BLaER1 (cell line): Measurements from ENCODE around the gene PODXL2.

Experiments
- H3K27ac ChIP-seq: shearing (Covaris generic); formaldehyde crosslinking; 2 replicates; pipeline ENCODE4 v1.8.1; 2022
- H3K27me3 ChIP-seq: shearing (Covaris generic); formaldehyde crosslinking; 2 replicates; pipeline ENCODE4 v1.8.1; 2022
- H3K36me3 ChIP-seq: shearing (Covaris generic); formaldehyde crosslinking; 2 replicates; pipeline ENCODE4 v1.8.1; 2022
- H3K4me1 ChIP-seq: shearing (Covaris generic); formaldehyde crosslinking; 2 replicates; pipeline ENCODE4 v1.8.1; 2022
- H3K4me2 ChIP-seq: shearing (Covaris generic); formaldehyde crosslinking; 2 replicates; pipeline ENCODE4 v1.8.1; 2022
- H3K4me3 ChIP-seq: shearing (Covaris generic); formaldehyde crosslinking; 2 replicates; pipeline ENCODE4 v1.8.1; 2022
- H3K9ac ChIP-seq: shearing (Covaris generic); formaldehyde crosslinking; 2 replicates; pipeline ENCODE4 v1.8.1; 2022
- H3K9me3 ChIP-seq: shearing (Covaris generic); formaldehyde crosslinking; 2 replicates; pipeline ENCODE4 v1.8.1; 2022
- H4K20me1 ChIP-seq: shearing (Covaris generic); formaldehyde crosslinking; 2 replicates; pipeline ENCODE4 v1.8.1; 2022
- Cebpa-rat ChIP-seq: shearing (Covaris generic); IDR thresholded peaks from 2 replicates; pipeline ENCODE4 v1.8.1; 2022

Gene PODXL2

GRCh38 chr3:127711021-127711695 lies 82.2 kb downstream of the PODXL2 start:
- Histone ChIP-seq H3K9me3 (no peaks in the 10 kb centered on the region), H3K9ac (no peak overlapping the region), H3K27ac (no peak overlapping the region), H4K20me1 (no peaks in the 10 kb centered on the region), H3K36me3 (no peaks in the 10 kb centered on the region), H3K27me3 (no peaks in the 10 kb centered on the region), H3K4me3 (no peak overlapping the region), H3K4me1 (peaks cover 18% of the 10 kb centered on the region), H3K4me2 (peak overlapping the region; percentile 56)
- TF ChIP-seq Cebpa-rat = no peak

- H3K9ac ChIP-seq = no peak overlapping the region
- TF ChIP-seq Cebpa-rat = no peak
- H4K20me1 ChIP-seq = no peaks in the 10 kb centered on the region
- no peak overlapping the region for H3K4me3 ChIP-seq
- H3K36me3 ChIP-seq = no peaks in the 10 kb centered on the region
- no peaks in the 10 kb centered on the region for H3K9me3 ChIP-seq
- H3K4me1 ChIP-seq = peaks cover 18% of the 10 kb centered on the region
- no peak overlapping the region for H3K27ac ChIP-seq
- H3K4me2 ChIP-seq = no peak overlapping the region
- H3K27me3 ChIP-seq = no peaks in the 10 kb centered on the region
Observed at GRCh38 chr3:127711896-127712295, 82.9 kb downstream of the PODXL2 start.

GRCh38 chr3:127712461-127712860 lies 83.5 kb downstream of the PODXL2 start:
- Histone ChIP-seq H3K9ac (no peak overlapping the region), H3K4me3 (no peak overlapping the region), H3K27ac (no peak overlapping the region), H3K27me3 (no peaks in the 10 kb centered on the region), H4K20me1 (no peaks in the 10 kb centered on the region), H3K4me1 (peaks cover 18% of the 10 kb centered on the region), H3K36me3 (no peaks in the 10 kb centered on the region), H3K4me2 (no peak overlapping the region), H3K9me3 (no peaks in the 10 kb centered on the region)
- TF ChIP-seq Cebpa-rat = no peak

- H3K4me1 ChIP-seq = peaks cover 18% of the 10 kb centered on the region
- no peaks in the 10 kb centered on the region for H4K20me1 ChIP-seq
- no peak overlapping the region for H3K4me3 ChIP-seq
- no peaks in the 10 kb centered on the region for H3K36me3 ChIP-seq
- no peaks in the 10 kb centered on the region for H3K27me3 ChIP-seq
- no peaks in the 10 kb centered on the region for H3K9me3 ChIP-seq
- no peak for TF ChIP-seq Cebpa-rat
- no peak overlapping the region for H3K4me2 ChIP-seq
- no peak overlapping the region for H3K27ac ChIP-seq
- no peak overlapping the region for H3K9ac ChIP-seq
Observed at GRCh38 chr3:127712881-127713771, 84.1 kb downstream of the PODXL2 start.

- no peaks in the 10 kb centered on the region for H3K9me3 ChIP-seq
- no peak overlapping the region for H3K27ac ChIP-seq
- no peak for TF ChIP-seq Cebpa-rat
- no peak overlapping the region for H3K9ac ChIP-seq
- H3K27me3 ChIP-seq = no peaks in the 10 kb centered on the region
- no peak overlapping the region for H3K4me3 ChIP-seq
- H3K36me3 ChIP-seq = no peaks in the 10 kb centered on the region
- H4K20me1 ChIP-seq = no peaks in the 10 kb centered on the region
- H3K4me2 ChIP-seq = no peak overlapping the region
- peaks cover 18% of the 10 kb centered on the region for H3K4me1 ChIP-seq
Observed at GRCh38 chr3:127714125-127714571, 85.2 kb downstream of the PODXL2 start.

- no peak overlapping the region for H3K4me3 ChIP-seq
- no peaks in the 10 kb centered on the region for H3K27me3 ChIP-seq
- H3K4me1 ChIP-seq = peaks cover 18% of the 10 kb centered on the region
- no peak overlapping the region; the same call in 1 of the 2 replicates for H3K4me2 ChIP-seq
- TF ChIP-seq Cebpa-rat = no peak
- H3K9me3 ChIP-seq = no peaks in the 10 kb centered on the region
- no peak overlapping the region for H3K27ac ChIP-seq
- no peaks in the 10 kb centered on the region for H4K20me1 ChIP-seq
- H3K36me3 ChIP-seq = no peaks in the 10 kb centered on the region
- H3K9ac ChIP-seq = no peak overlapping the region
Observed at GRCh38 chr3:127714866-127715265, 85.9 kb downstream of the PODXL2 start.

GRCh38 chr3:127715532-127715931 lies 86.5 kb downstream of the PODXL2 start:
- H3K9ac ChIP-seq = no peak overlapping the region
- H3K36me3 ChIP-seq = no peaks in the 10 kb centered on the region
- H3K4me1 ChIP-seq = peaks cover 16% of the 10 kb centered on the region
- no peak overlapping the region for H3K4me3 ChIP-seq
- H3K27ac ChIP-seq = no peak overlapping the region
- TF ChIP-seq Cebpa-rat = no peak
- H3K4me2 ChIP-seq = peak overlapping the region; percentile 13
- H3K27me3 ChIP-seq = no peaks in the 10 kb centered on the region
- no peaks in the 10 kb centered on the region for H4K20me1 ChIP-seq
- H3K9me3 ChIP-seq = no peaks in the 10 kb centered on the region

GRCh38 chr3:127716384-127716783 lies 87.4 kb downstream of the PODXL2 start:
- H3K4me2 ChIP-seq = no peak overlapping the region
- H3K9ac ChIP-seq = no peak overlapping the region
- no peaks in the 10 kb centered on the region for H4K20me1 ChIP-seq
- peaks cover 9% of the 10 kb centered on the region; the same call in 1 of the 2 replicates for H3K4me1 ChIP-seq
- H3K9me3 ChIP-seq = no peaks in the 10 kb centered on the region
- H3K36me3 ChIP-seq = no peaks in the 10 kb centered on the region
- no peak for TF ChIP-seq Cebpa-rat
- no peak overlapping the region for H3K4me3 ChIP-seq
- no peak overlapping the region for H3K27ac ChIP-seq
- no peaks in the 10 kb centered on the region for H3K27me3 ChIP-seq

GRCh38 chr3:127717357-127718244 lies 88.6 kb downstream of the PODXL2 start:
- H3K4me3 ChIP-seq = no peak overlapping the region
- peaks cover 9% of the 10 kb centered on the region; the same call in 1 of the 2 replicates for H3K4me1 ChIP-seq
- no peaks in the 10 kb centered on the region for H3K36me3 ChIP-seq
- no peak overlapping the region for H3K27ac ChIP-seq
- TF ChIP-seq Cebpa-rat = no peak
- no peaks in the 10 kb centered on the region for H3K27me3 ChIP-seq
- no peak overlapping the region for H3K9ac ChIP-seq
- no peak overlapping the region for H3K4me2 ChIP-seq
- no peaks in the 10 kb centered on the region for H3K9me3 ChIP-seq
- no peaks in the 10 kb centered on the region for H4K20me1 ChIP-seq
